HL-60 (cell line): ENCODE measurements around the gene TNKS1BP1.

Experiments used
- DNase-seq, 2 experiments: peaks; one replicate each; pipeline ENCODE4 v3.0.0-alpha.2; 2010 to 2020; ENCODE audit warnings: low read depth in 1 of 2, low spot score in 1 of 2
- H3K27ac ChIP-seq: fragments of 250-450 bp; sonication (Bioruptor Pico); replicated peaks from 2 replicates; pipeline ENCODE4 v1.5.1; 2020; ENCODE audit warnings: mild to moderate bottlenecking, moderate library complexity
- H3K27me3 ChIP-seq: fragments of 250-450 bp; sonication (Bioruptor Pico); 2 replicates; pipeline ENCODE4 v1.5.1; 2021; ENCODE audit warnings: mild to moderate bottlenecking, moderate library complexity; ENCODE audit not compliant: insufficient read depth, poor library complexity, severe bottlenecking
- H3K4me3 ChIP-seq: replicated peaks from 2 replicates; pipeline ENCODE4 v1.5.1; 2011; ENCODE audit warnings: mild to moderate bottlenecking, control low read depth, low read length; ENCODE audit not compliant: insufficient read depth
- CTCF ChIP-seq: IDR thresholded peaks from one replicate; pipeline ENCODE4 v1.5.1; 2011; ENCODE audit warnings: low read length, control low read depth, inconsistent platforms; ENCODE audit not compliant: insufficient read depth
- GABPA ChIP-seq: IDR thresholded peaks from 2 replicates; pipeline ENCODE4 v1.6.1; 2012; ENCODE audit warnings: low read depth
- POLR2AphosphoS5 ChIP-seq: IDR thresholded peaks from 2 replicates; pipeline ENCODE4 v1.6.1; 2012; ENCODE audit warnings: low read depth
- REST ChIP-seq: IDR thresholded peaks from 2 replicates; pipeline ENCODE4 v1.6.1; 2012; ENCODE audit warnings: low read depth; ENCODE audit not compliant: insufficient replicate concordance
- SPI1 ChIP-seq: IDR thresholded peaks from 2 replicates; pipeline ENCODE4 v1.6.1; 2012; ENCODE audit warnings: low read depth, mild to moderate bottlenecking, borderline replicate concordance

TNKS1BP1 gene

GRCh38 chr11:57335023-57335342 is 10.2 kb upstream of the TNKS1BP1 start:
- Histone ChIP-seq H3K27me3 (no peaks in the 10 kb centered on the region), H3K27ac (peak overlapping the region; percentile 93), H3K4me3 (peak overlapping the region; percentile 87)
- no peak for DNase-seq
- no peak for TF ChIP-seq GABPA
- no peak for TF ChIP-seq POLR2AphosphoS5
- no peak for TF ChIP-seq CTCF
- TF ChIP-seq REST, result no peak
- no peak for TF ChIP-seq SPI1

DNA sequence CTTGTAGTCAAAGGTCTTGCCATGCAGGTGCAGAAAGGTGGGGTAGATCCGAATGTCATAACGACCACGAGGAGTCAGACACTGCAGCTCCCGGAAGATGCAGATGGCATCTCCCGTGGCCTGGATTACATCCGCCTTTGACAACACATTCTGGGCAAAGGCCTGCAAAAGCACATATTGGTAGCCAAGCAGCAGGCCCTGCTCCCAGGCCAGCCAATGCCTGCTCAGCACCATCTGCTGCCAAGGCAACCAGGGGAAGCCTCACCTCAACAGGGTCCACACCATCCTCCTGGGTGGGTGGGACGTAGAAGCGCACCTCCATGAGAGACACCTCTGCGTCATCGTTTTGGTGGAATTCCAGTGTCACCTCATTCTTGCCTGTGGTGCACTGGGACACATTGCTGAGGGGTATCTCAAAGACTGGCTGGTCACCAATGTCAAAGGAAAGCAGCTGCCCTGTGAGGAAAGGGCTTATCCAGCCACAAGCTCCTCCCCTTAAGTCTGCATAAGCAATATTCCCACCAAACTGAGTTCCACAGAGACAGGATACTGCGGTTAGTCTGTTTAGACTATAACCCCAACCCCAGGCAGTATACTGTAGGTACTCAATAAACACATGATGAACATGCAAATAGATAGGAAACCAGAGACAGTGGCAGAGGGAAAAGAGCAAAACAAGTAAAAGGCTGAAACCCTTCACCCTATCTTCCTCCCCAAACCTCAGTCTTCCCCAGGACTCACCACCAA is 8.1 kb upstream of the TNKS1BP1 start:
- DNase-seq, result no peak
- Histone ChIP-seq H3K27ac (no peak overlapping the region), H3K27me3 (no peaks in the 10 kb centered on the region), H3K4me3 (no peak overlapping the region)
- no peak for TF ChIP-seq REST
- no peak for TF ChIP-seq CTCF
- no peak for TF ChIP-seq POLR2AphosphoS5
- no peak for TF ChIP-seq GABPA
- TF ChIP-seq SPI1, result no peak

- H3K27me3 ChIP-seq, result no peaks in the 10 kb centered on the region
- H3K4me3 ChIP-seq, result no peak overlapping the region
- DNase-seq, result no peak
- no peak overlapping the region for H3K27ac ChIP-seq
- TF ChIP-seq CTCF, result no peak
- no peak for TF ChIP-seq POLR2AphosphoS5
- no peak for TF ChIP-seq GABPA
- no peak for TF ChIP-seq REST
- TF ChIP-seq SPI1, result no peak
Observed at GRCh38 chr11:57331720-57332119, 7.0 kb upstream of the TNKS1BP1 start.
